Loucy (cell line): ENCODE results near the gene ST7L.
"Not testable (repeated sequence)": the region's sequence is repeated elsewhere in the genome, so short reads cannot be mapped to it uniquely, and the experiment has no call there.

Source experiments
- CTCF ChIP-seq: fragments of 200-600 bp; sonication (generic); conservative IDR thresholded peaks from 2 replicates; pipeline ENCODE4 v1.5.1; 2014; ENCODE audit warnings: mild to moderate bottlenecking, antibody characterized with exemption, low read length
- EZH2phosphoT487 ChIP-seq: fragments of 200-600 bp; IDR thresholded peaks from 2 replicates; pipeline ENCODE4 v1.6.1; 2018; ENCODE audit warnings: antibody characterized with exemption, mild to moderate bottlenecking, moderate library complexity, borderline replicate concordance

GRCh38 chr1:112486063-112486462 is 132.9 kb downstream of the ST7L start:
- TF ChIP-seq EZH2phosphoT487, CTCF: not testable (repeated sequence)
